ENCODE measurements around the gene SLC25A12.

The SLC25A12 gene

DNA sequence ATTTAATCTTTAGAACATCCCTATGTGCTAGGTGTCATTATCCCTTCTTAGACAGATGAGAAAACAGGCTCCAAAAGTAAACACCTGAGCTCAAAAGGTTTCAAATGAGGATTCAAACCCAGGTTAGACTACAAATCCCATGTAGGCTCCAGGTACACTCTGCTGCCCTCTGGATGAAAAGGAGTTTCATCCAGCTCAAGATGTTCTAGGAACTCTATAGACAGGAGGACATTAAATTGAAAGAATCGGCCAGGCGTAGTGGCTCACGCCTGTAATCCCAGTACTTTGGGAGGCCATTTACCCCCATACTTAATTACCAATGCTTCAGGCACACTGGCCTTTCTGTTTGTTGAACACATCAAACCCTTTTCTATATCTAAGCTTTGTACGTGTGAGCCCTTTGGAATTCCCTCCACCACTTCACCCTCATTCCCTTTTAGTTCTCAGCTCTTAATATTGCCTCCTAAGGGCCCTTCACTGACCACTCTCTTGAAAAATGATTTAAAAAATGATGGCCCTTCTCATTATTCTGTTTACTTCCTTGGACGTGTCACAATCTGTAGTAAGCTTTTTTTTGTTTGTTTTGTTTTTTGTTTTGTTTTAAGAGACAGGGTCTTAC lies 10.7 kb downstream of the SLC25A12 start:
- DNase-seq (ENCODE audit: low spot score), result no peak

DNA sequence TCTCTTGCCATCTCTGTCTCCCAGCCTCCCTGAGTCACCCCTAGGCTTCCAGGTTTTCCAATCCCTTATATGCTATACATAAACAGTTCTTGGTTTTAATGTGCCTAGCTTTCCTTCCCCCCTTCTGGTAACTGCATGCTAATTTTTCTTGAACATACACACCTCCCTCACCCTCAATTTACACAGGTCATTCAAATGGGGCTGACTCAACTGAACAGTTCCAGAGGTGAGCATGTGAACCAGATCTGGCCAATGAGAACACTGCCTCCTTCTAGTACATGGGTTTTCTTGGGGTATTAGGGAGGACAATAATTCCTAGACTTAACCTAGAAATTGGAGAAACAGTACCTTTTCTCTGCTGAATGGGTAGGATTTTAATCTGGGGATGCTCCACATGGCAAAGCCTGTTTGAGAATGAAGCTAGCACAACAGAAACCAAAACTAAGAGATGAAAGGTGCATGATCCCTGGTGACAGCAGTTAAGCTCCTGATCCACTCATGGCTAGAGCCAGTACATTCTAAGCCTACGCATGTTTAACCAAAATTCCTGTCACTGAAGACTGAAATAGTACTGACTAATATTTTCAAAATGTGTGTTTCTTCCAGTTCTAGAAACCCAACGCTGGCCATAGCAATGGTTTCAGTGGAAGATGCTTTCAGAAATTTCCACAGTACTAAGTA lies 11.8 kb downstream of the SLC25A12 start:
- no peak for DNase-seq (ENCODE audit: low spot score)

DNA sequence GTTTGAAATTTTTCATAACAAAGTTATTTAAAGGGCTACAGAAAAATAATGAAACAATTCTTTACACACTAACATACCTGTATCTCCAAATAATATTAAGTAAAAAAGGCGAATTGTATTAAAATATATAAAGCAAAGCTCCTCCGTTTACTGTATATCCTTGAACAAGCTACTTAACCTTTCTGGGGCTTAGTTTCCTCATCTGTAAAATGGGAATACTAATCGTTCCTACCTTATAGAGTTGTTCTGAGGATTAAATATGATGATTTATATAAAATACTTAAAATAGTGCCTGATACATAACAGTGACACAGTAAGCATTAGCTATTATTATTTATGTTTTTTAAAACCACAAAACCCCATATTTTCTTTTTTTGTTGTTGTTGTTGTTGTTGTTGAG lies 13.3 kb downstream of the SLC25A12 start:
- DNase-seq (ENCODE audit: low spot score), result no peak

DNA sequence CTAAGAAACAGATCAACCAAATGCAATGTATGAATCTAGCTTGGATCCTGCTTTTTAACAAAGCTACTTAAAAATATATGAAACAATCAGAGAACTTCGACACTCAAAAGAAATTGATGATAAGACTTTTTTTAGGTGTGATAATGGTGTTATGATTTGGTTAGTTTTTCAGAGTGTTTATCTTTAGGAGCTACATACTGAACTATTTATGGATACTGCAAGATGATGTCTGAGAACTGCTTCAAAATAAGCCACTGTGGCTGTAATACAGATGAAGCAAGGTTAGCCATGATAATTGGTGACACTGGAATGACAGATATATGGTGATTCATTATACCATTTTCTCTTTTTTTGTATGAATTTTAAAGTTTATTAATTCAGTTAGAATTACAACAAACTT lies 14.2 kb downstream of the SLC25A12 start:
- no peak for DNase-seq (ENCODE audit: low spot score)

DNA sequence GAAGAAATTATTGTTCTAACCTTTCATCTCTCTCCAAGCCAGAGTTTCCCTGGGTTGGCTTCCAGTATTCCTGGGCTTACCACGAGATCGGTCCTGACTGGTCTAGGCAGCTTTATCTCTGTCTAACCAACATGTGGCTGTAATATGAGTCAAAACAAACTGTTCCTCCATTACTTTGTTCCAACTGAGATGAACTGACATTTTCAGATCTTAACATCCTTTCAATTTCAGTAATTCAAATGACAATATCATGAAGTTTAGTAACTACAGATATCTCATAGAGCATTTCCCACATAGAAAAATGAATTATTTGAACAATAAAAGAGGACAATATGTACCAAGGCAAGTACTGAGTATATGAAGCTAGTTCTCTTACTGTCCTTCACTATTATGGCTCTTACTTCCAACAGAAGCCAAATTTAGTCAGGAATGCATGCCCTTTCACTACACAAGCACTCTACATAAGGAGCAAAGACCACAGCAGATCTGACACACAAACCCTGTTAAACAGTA lies 15.5 kb downstream of the SLC25A12 start:
- DNase-seq (ENCODE audit: low spot score), result no peak

DNA sequence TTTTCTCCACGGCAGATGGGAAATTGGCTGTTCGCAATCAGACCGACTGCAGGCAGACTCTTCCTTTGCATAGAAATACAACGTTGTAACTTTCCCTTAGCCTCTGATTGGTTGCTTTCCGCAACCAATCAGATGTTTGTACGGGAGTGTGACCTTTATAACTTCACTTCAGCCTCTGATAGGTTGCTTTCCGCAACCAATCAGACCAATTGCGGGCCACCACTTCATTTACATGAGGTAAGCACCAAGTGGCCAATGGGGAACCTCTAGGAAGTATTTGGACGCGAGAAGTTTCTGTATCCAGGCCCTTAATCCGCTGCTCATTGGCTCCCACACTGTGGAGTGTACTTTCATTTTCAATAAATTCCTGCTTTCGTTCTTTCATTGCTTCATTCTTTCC lies 19.1 kb downstream of the SLC25A12 start:
- no peak for DNase-seq (ENCODE audit: low spot score)

DNA sequence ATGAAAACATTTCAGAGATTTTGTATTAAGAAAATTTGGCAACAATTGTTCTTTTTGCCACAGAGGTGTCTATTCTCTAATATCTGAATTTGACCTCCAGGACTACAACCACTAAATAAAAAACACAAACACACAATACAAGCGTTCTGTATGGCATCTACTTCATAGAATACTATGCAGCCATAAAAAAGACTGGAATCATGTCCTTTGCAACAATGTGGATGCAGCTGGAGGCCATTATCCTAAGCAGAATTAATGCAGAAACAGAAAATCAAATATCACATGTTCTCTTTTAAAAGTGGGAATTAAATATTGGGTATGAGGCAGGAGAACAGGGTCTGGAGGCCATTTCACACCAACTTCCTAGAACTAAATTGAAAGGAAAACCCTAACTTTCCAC lies 19.5 kb downstream of the SLC25A12 start:
- no peak for DNase-seq (ENCODE audit: low spot score)

DNA sequence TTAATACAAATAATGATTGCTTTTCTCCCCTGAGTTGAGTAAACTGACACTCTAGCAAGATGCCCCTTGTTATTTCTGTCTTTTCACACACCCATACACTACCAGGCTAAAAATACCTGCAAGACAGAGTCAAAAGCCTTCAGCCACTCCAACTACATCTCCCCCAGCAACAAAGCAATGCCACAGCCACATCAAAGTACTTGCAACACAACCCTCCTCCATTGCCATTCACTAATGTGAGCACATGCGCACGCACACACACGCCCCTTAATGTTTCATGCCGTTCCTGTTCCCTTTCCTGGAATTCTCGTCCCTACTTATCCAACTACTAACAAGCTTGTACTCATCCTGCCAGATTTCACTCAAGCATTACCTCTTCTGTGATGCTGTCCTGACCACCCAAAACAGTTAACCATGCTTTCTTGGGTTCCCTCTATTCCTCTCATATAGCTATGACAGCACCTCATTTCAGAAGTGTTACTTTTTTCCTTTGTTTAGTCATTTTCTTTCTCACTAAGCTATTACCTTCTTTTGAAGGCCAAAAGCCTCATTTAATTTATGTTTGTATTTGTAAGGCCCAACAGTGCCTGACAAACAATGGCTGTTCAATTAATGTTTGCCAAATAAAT lies 29.6 kb downstream of the SLC25A12 start:
- DNase-seq (ENCODE audit: low spot score), result peak; percentile 90

DNA sequence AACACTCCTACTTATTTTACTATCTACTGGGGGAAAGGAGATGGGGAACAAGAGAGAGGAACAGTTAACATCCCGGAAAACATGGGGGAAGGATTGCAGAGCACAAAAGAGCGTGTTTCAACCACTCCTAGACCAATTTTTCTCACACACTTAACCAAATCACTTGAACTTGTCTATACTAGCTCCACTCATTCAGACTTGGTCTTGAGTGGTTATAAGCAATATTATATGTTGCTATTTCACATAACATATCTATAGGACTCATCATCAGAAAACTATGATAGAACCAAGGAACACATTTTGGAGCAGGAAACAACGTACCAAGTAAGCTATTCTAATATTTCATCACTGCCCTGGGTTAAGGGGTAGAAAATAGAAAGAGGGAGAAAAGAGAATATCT lies 31.5 kb downstream of the SLC25A12 start:
- no peak for DNase-seq (ENCODE audit: low spot score)

DNA sequence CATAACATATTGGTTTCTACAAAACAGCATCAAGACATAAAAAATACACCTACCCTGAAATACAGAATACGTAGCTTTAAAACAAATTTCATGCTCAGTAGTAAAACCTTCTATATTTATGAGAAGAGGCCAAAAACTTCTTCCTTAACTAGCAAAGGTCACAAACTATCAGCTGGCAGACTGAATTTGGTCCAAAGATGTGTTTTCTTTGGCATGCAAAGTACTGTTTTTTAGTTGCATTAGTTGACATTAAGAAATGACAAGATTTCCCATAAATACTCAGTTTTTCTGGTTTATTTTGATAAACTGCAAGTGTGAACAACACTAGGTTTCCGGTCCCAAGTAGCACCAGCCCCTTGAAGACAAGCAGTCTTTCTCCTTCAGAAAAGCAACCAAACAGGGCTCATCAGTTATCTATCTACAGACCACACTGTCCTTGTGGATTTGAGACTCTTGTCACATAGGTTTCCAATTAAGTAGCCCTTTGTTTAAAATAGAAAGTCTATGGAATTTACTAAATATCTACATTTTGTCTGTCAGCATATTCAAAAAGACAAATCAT lies 35.6 kb downstream of the SLC25A12 start:
- DNase-seq (ENCODE audit: low spot score), result no peak

DNA sequence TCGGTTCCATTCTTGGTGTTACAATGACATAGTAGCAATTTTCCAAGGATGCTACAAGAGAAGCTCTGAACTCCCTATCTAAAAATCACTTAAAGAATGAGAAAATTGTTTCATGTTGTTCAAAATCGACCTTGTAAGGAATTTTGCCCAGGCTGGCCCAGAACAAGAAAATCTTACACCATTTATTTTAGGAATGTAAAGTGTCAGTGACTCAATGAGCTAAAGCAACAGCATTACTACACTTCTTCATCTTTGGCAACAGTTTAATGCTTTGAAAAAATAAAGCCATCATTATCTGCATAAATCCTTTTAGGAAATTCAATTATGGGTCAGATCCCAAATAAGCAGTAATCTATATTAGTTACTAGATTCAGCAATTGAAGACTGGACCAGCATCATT lies 38.6 kb downstream of the SLC25A12 start:
- DNase-seq (ENCODE audit: low spot score), result no peak

DNA sequence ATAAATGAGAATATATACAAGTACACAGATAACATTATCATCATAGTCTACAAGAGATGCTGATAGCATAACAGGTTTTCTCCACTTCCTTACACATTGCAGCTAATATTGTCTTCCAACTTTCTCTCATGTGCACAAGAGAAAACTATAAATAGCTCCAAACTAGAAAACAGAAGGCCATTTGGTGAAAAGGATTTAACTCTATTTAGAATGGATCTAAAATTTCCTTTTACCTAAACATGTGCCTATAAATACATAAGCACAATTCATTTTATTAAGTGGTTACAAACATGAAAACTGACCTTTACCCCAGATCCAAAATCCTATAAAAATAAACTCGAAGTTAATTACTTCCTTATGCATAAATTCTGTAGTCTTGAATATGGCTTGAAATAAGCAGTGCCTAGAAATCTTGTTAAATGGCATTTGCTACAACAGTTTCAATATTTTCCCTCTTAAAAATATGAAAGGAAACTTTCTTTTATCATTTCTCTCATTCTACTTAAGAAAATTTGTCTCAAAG lies 41.6 kb downstream of the SLC25A12 start:
- no peak for DNase-seq (ENCODE audit: low spot score)

DNA sequence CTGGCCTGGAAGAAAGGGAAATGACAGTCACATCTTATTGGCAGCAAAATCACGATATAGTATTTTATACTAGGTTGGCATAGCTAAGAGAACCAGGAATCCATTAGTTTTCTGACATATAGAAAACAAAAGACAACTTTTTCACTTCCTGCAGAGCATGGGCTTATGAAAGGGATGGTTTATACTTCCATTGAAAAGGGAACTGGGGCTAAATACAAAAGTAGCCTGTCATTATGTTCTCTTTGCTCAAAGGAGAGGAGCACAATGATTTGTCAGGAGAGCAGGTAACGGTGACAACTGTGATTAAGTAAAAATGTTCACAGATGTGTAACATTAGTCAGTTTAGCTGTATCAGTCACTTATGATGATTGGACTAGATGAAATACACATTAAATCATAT lies 46.4 kb downstream of the SLC25A12 start:
- no peak for DNase-seq (ENCODE audit: low spot score)

DNA sequence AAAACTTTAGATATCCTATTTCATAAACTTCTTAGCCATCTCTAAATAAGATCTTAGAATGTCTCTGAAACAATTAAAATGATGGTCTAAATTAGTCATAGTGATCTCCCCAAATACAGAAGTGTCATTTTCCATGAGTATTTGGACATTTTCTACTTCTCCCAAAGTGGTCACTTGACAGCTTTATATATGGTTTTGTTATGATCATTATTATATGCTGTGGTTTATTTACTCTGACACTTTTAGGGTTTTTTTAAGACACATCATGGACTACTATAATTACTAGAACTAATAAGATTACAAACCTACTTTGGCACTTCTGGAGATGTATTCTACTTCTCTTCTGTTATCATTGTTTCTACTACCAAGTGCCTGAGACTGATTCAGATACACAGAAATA lies 47.1 kb downstream of the SLC25A12 start:
- DNase-seq (ENCODE audit: low spot score), result no peak

DNA sequence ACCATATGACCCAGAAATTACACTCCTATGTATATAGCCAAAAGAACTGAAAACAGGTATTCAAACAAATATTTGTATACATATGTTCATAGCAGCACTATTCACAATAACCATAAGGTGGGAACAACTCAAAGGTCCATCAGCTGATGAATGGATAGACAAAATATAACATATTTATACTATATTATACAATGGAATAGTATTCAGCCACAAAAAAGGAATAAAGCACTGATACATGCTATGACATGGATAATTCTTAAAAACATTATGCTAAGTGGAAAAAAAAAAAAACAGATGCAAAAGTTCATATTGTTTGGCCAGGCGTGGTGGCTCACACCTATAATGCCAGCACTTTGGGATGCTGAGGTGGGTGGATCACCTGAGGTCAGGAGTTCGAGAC lies 52.0 kb downstream of the SLC25A12 start:
- no peak for DNase-seq (ENCODE audit: low spot score)

DNA sequence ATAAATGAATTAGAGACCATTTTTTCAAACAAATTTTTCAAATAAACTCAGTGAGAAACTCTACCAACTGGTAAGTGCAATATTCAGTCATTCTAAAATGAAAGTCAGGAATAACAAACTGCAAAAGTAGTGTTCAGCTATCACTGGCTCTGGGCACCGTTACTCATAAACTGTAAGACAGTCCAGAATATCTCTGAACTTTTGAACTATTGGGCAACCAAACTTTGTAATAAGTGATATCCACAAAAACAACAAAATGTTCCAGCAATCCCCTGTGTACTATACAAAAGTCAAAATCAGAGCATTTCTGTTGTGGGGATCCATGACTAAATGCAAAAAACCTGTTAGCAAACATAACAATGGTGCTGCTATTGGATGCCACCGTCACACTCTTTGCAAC lies 56.3 kb downstream of the SLC25A12 start:
- no peak for DNase-seq (ENCODE audit: low spot score)

DNA sequence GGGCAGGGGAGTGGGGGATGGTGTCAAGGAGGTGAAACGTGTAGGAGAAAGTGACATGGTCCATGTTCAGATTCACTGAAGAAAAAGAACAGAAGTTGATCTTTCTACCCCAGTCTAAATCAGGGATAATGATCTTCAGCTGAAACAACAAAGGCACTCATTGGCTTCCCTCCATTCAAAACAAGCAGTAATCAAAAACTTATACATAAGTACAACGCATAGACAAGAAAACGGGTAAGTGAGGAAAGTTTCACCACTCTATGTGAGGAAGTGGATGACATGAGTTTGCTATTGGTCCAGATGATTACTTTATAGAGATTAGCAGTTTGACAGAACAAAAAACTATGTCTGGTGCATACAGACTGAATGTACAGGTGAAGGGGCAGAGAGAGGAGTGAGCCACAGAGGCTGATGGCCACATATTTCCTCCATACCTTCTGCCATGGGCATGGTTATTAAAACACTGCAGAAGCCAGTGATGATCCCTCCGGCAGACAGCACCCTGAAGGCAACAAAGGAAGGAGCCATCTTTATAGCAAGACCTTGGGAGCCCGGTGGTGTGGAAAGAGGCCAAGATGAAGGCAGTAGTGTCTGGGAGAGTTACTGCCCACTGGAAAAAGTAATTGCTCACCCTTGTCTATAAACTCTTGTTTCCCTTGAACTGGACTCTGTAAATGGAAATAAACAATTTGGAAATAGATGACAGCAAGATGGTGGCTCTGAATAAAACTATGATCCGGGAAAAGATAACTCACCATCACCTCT lies 57.7 kb downstream of the SLC25A12 start:
- DNase-seq (ENCODE audit: low spot score), result no peak

DNA sequence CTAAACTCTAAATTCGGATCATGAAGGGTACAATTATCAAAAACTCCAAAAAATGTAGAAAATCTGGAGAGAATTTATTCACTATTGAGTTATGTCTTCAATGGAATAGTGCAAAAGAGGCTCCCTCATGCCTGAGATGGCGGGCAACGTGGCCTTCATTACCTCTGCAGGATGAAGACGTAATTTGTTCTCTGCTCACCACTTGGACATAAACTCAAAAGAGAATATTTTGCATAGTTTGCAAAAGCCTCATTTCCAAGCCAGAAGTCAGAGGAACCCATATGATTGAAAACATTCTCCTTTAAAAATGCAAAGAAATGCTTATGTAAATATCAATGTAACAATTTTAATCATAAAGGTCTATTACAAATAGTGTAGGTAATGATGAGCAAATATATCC lies 58.7 kb downstream of the SLC25A12 start:
- DNase-seq (ENCODE audit: low spot score), result no peak

DNA sequence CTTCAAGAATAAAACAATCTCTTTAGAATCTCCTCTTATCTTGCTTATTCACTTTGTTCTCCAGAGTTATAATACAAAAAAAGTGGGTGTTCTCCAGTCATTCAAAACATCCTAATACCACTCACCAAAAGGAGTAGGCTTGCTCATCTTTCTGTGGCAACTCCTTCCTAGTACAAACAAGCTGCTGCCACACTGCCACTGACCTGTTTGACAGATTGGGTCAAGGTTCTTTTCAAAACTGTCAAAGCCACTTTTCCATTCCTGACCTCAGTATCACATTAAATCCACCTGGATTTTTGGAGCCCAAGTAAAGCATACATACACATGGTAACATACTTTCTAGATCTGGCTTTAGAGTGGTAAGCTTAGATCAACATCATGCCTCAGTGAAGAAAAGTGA lies 59.8 kb downstream of the SLC25A12 start:
- no peak for DNase-seq (ENCODE audit: low spot score)

DNA sequence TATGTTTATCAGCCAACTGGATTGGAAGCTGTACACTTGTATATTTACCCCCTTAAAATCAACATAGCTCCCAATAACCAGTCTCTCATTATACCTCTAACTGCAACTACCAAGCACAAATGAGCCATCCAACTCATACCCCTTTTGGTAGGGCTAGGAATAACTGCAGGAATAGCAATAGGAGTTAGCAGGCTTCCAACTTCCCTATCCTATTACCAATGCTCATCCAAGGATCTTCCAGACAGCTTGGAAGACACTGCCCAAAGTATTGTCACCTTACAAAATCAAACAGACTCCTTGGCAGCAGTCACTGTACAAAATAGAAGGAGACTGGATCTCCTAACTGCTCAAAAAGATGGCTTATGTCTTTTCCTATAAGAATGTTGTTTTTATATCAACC lies 61.6 kb downstream of the SLC25A12 start:
- no peak for DNase-seq (ENCODE audit: low spot score)

DNA sequence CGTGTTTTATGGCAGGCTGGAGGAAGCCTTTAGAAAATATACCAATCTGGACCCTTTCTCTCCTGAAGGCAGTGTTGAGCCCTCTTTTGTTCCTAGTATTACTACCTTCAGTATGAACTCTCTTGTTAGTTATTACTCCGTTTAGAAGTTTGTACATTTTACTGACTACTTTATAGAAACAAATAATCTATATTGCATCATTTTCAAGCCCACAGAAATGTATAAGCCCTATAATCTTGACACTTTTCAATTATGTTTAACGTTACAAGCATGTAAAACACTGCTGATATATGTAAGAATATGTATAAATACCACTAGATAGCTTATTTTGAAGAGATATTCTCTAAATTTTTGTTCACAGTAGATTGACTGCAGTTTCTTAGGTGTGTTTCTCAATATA lies 64.0 kb downstream of the SLC25A12 start:
- no peak for DNase-seq (ENCODE audit: low spot score)

DNA sequence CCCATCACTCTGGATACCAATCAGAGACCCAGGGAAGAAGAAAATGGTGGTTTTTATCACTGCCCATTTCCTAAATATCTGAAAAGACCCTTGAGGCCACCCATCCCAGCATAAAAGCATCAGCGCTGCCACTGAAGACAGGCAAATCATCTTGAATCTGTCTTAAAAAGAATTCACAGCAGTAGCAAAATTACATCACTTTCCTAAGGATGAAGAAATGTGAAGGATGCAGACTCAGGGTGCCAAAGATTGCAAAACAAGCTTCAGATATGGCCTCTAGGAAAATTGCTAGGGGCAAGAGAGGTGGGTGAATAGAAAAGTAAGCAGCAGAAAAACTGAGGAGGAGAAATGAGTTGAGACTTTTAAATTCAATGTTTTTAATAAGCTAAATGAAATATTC lies 70.0 kb downstream of the SLC25A12 start:
- DNase-seq (ENCODE audit: low spot score), result no peak
